CD4-positive, alpha-beta T cell treated with Interleukin-6 for 4 hours (primary cell): Measurements from ENCODE around the gene ZFP36L1.
"Not testable (repeated sequence)": the region's sequence is repeated elsewhere in the genome, so short reads cannot be mapped to it uniquely, and the experiment has no call there.

Experiments used
- DNase-seq: peaks from one replicate; pipeline ENCODE4 v3.0.0-alpha.2; 2020; ENCODE audit warnings: mixed read lengths

The ZFP36L1 gene

GRCh38 chr14:68783408-68784225 lies 9.2 kb downstream of the ZFP36L1 start:
- DNase-seq = no peak

- peak; percentile 75 for DNase-seq
These were observed 10.5 kb downstream of the ZFP36L1 start for GRCh38 chr14:68782091-68782981.

- DNase-seq = peak; percentile 79
These were observed 11.5 kb downstream of the ZFP36L1 start for GRCh38 chr14:68781161-68782021.

- peak; percentile 60 for DNase-seq
These were observed 12.3 kb downstream of the ZFP36L1 start for GRCh38 chr14:68780358-68781160.

DNA sequence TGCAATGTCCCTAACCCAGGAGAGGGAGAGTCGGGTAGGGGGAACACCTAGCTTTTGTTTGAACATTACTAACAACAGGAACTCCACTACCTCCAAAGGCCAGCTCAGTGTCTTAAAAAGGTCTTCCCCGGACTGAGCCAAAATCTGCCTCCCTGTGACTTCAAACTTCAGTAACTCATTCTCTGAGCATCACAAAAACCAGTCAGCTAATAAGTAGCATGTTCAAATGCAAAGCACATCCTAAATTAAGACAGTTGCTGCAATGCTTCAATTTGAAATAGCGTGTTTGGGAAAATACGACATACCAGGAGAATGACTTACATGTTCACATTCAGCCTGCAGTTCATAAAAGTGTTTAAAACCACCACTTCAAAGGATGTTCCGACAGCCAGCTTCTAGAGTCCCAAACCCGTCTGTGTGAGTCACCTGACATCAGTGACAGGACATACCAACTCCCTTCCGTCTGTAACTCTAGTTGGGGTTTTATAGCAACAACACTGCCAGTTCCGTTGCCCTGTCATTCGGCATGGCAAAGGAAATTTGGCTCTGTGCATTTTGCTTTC lies 13.0 kb downstream of the ZFP36L1 start:
- peak; percentile 76 for DNase-seq

- no peak for DNase-seq
These were observed 15.2 kb downstream of the ZFP36L1 start for GRCh38 chr14:68777644-68778043.

DNA sequence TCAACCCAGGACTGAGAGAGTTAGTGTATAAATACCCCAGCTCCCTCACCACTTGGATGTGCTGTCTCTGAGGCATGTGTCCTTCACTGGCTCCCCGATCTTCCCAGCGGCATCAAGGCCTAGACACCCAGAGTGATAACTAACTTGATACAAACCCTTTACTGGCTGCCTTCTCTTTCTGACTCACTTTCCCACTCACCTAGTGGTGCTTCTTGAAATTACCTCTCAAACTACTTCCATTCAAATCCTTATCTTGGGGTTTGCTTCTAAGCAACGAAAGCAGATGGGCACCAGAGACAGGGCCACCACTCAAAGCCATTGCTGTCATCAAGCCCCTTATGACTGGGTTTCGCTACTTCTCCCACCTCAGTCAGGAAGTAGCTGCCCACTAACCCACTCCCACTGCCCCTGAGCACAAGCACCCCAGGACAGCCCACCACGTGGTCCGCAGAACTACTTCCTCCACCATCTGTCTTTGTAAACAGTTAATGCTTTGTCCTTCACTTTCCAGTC lies 17.2 kb downstream of the ZFP36L1 start:
- no peak for DNase-seq

DNA sequence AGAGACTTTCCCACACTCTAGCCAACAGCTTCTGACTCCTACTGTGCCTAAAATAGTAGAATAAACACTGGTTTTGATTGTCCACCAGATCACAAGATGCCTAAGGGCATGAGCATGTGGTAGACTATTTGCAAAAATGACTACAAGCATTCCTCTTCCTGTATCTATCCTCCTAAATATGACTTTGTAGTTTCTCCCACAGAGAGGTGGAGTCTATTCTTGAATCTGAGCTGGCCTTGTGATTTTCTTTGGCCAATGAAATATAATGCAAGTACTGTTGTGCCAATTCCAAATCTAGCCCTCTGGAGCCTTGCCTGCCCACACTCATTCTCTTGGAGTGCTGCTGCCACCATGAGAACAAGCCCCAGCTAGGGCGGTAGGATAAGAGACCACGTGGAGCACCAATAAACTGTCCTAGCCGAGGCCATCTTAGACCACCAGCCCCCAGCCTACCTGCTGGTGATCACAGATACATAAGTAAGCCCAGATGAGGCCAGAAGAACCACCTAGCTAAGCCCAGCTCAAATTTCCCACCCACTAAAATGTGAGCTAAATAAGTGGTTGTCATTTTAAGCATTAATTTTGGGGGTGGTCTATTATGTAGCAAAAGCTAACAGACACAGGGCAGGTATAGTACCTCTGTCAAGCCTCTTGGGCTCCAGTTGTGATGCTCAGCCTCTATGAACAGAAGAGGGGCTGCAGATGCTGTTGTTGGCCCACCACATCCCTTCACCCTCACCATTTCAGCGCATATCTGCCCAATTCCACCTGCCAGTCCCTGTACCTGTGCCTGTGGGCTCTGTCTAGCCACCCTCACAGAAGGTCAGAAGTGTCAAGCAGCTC lies 17.9 kb downstream of the ZFP36L1 start:
- DNase-seq = no peak

GRCh38 chr14:68772761-68773381 lies 20.0 kb downstream of the ZFP36L1 start:
- peak; percentile 33 for DNase-seq

GRCh38 chr14:68771631-68772030 lies 21.2 kb downstream of the ZFP36L1 start:
- peak; percentile 47 for DNase-seq

DNA sequence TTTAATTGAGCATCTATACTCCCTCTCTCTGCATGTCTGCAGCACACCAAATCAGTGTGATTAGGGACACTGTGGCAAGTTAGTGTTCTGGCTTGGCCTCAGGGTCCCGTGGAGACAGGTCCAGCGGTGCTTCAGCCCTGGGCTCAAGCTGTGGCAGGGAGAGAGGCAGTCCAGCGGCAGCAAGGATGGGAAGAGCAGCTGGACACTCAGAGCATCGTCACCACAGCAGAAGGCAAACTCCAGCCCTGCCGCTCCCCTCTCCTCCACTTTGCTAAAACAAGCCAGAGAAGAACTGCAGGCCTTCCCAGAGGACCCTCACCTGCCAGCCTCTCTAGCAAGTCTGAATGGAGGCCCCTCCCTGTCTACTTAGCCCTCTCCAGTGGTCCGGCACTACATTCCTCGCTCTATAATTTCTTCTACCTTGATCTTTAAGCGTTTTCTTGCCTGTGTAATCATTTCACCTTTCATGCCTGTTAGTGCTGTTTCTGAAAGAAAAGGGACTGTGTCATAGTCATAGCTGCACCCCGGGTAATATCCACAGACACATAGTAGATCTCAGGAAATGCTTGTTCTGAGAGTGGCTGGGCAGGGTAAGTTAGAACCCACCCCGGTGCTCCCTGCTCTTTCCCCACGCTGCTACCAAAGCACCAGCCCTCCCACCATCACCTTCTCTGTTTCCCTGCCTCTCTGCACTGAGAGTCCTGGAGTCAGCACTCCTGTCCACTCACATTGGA lies 22.1 kb downstream of the ZFP36L1 start:
- DNase-seq = peak; percentile 18

GRCh38 chr14:68770051-68770450 lies 22.8 kb downstream of the ZFP36L1 start:
- DNase-seq = no peak

DNA sequence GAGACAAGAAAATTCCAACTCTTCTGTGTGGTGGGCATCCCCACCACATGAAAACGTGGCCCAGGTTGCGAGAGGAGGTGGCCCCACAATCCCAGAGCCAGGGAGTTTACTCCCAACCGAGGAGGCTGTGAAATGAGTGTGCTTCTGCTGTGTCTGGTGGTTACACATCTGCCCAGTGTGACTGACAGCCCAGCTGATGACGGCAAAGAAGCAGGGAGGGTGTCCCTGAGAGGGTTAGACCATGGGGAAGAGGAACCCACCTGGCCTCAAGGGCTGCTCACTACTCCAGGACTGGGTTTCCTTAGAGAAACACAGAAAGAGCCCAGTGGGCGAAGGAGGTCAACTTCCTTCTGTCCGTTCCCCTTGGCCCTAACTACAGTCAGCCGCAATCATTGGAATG lies 24.6 kb downstream of the ZFP36L1 start:
- no peak for DNase-seq

DNA sequence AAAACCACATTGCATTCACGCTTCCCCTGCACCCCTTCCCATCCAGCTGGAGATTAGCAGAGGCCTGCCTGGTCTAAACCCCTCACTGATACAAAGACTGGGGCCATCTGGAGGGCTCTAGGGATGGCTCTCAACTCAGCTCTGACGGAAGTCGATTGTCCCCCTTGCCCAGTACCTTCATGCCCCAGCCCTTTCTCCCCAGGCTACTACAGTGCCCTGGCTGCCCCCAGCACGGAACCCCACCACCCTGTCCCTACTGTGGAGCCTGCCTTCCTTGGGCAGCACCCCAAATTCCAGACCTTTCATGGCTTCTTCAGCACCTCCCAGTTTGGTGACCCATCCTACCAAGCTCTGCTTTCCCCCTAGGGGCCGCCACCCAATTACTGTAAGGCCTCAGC lies 25.6 kb downstream of the ZFP36L1 start:
- peak; percentile 16 for DNase-seq

DNA sequence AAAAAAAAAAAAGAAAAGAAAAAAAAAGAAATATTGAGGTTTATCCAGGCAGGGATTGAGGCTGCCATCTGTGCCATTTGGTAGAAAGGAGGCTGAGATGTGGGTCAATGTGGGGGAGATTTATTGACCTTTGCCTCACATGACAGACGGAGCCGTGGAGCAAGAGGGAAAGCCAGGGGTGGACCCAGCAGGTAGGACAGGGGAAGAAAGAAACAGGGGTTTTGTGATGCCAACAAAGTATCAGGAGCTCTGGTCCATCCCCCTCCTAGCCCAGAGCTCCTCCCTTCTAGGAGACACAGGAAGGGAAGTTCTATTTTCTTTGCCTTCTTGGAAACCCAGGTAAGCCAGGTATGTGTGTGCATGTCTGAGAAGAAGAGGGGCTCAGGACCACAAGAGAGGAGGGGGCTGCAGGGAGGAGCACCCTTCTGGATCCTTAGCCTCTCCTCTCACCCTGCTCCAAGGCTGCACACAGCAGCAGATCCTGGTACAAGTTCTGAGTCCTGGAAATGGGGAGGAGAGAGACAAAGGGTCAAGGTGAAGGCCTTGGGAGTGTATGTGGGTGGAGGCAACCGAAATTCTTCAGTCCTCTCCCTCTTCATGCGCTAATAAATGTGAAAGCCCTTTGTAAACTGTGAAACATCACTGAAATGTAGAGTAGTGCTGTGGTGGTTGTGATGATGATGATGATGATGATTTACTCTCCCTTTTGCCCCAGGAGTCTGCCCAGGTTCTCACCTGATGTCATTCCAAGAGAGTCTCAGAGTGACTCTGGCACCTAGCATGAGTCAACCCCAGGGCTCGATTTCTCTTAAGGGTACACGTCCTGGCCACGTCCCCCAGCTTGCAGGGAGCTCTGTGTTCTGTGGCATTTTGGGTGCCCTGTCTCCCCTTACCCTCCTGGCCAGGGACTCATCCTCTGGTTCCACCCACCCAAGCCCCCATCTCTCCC lies 26.3 kb downstream of the ZFP36L1 start:
- no peak for DNase-seq

DNA sequence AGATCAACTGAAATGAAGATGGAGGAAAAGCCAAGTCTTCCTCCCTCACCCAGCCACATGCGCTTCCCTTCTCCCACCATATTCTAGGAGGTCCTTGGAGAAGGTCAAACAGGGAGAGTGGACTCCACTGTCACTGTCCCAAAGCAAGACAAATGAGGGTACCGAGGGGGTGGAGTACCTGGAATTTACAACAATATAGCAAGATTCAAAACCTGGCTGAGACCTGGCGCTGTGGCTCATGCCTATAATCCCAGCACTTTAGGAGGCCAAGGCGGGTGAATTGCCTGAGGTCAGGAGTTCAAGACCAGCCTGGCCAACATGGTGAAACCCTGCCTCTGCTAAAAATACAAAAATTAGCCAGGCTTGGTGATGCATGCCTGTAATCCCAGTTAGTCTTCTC lies 29.0 kb downstream of the ZFP36L1 start:
- DNase-seq = not testable (repeated sequence)

- DNase-seq = no peak
These were observed 29.7 kb downstream of the ZFP36L1 start for GRCh38 chr14:68762953-68763764.
